Neuronal stem cell (in vitro differentiated cells): ENCODE data around the gene PCNX3.

Experiments
- DNase-seq: peaks from one replicate; pipeline ENCODE4 v3.0.0-alpha.2; 2013; ENCODE audit warnings: low spot score
- H2AFZ ChIP-seq: one replicate; pipeline ENCODE4 v1.6.1; 2013; ENCODE audit warnings: mild to moderate bottlenecking, low read length, inconsistent platforms
- H2AK5ac ChIP-seq: 2 replicates; pipeline ENCODE4 v1.6.1; 2013; ENCODE audit warnings: low read depth, mild to moderate bottlenecking, inconsistent platforms, low read length, moderate library complexity, mixed read lengths
- H2BK120ac ChIP-seq: 2 replicates; pipeline ENCODE4 v1.6.1; 2013; ENCODE audit warnings: low read depth, mild to moderate bottlenecking, inconsistent platforms, low read length, moderate library complexity, mixed read lengths
- H2BK12ac ChIP-seq: one replicate; pipeline ENCODE4 v1.6.1; 2013; ENCODE audit warnings: low read length, inconsistent platforms
- H2BK15ac ChIP-seq: 2 replicates; pipeline ENCODE4 v1.6.1; 2013; ENCODE audit warnings: mild to moderate bottlenecking, low read length, inconsistent platforms, mixed read lengths
- H2BK5ac ChIP-seq: one replicate; pipeline ENCODE4 v1.6.1; 2013; ENCODE audit warnings: inconsistent platforms, mild to moderate bottlenecking, low read length, moderate library complexity
- H3K14ac ChIP-seq: one replicate; pipeline ENCODE4 v1.6.1; 2013; ENCODE audit warnings: low read length, inconsistent platforms
- H3K18ac ChIP-seq: 2 replicates; pipeline ENCODE4 v1.6.1; 2013; ENCODE audit warnings: low read length, inconsistent platforms
- H3K23ac ChIP-seq: 2 replicates; pipeline ENCODE4 v1.6.1; 2013; ENCODE audit warnings: low read depth, mild to moderate bottlenecking, mixed read lengths, low read length, inconsistent platforms; ENCODE audit not compliant: poor library complexity
- H3K27ac ChIP-seq: replicated peaks from 3 replicates; pipeline ENCODE4 v1.5.1; 2013; ENCODE audit warnings: low read length, inconsistent platforms
- H3K27me3 ChIP-seq, 3 experiments: 2 replicates each; pipeline ENCODE4 v1.6.1; 2013; ENCODE audit warnings: low read length in 3 of 3, mild to moderate bottlenecking in 2 of 3, inconsistent platforms in 1 of 3, low read depth in 1 of 3, mixed read lengths in 1 of 3, moderate library complexity in 1 of 3; ENCODE audit not compliant: control insufficient read depth in 3 of 3, insufficient read depth in 3 of 3
- H3K36me3 ChIP-seq, 2 donors: replicated peaks in 1 of 2; 2 replicates each; pipeline ENCODE4 v1.6.1; 2013; ENCODE audit warnings: low read length in 2 of 2; ENCODE audit not compliant: control insufficient read depth in 2 of 2, insufficient read depth in 2 of 2
- H3K4ac ChIP-seq: 2 replicates; pipeline ENCODE4 v1.6.1; 2013; ENCODE audit warnings: inconsistent platforms, mild to moderate bottlenecking, low read length, moderate library complexity
- H3K4me1 ChIP-seq, 2 donors: 1 replicate in 1 of 2; 2 replicates in 1 of 2; pipeline ENCODE4 v1.6.1; 2013; ENCODE audit warnings: low read length in 2 of 2, low read depth in 1 of 2; ENCODE audit not compliant: control insufficient read depth in 2 of 2, insufficient read depth in 1 of 2
- H3K4me2 ChIP-seq: one replicate; pipeline ENCODE4 v1.6.1; 2013; ENCODE audit warnings: mild to moderate bottlenecking, low read length, inconsistent platforms; ENCODE audit not compliant: insufficient read depth, poor library complexity, severe bottlenecking
- H3K4me3 ChIP-seq, 2 donors: 2 replicates each; pipeline ENCODE4 v1.5.1; 2013; ENCODE audit warnings: low read length in 2 of 2, mild to moderate bottlenecking in 2 of 2, inconsistent platforms in 1 of 2, moderate library complexity in 1 of 2
- H3K79me1 ChIP-seq: one replicate; pipeline ENCODE4 v1.6.1; 2013; ENCODE audit warnings: low read depth, mild to moderate bottlenecking, inconsistent platforms, low read length, moderate library complexity
- H3K9ac ChIP-seq: one replicate; pipeline ENCODE4 v1.6.1; 2013; ENCODE audit warnings: mild to moderate bottlenecking, low read depth, low read length, inconsistent platforms; ENCODE audit not compliant: poor library complexity
- H3K9me3 ChIP-seq, 2 donors: replicated peaks in 1 of 2; 2 replicates each; pipeline versions ENCODE3 to v1.6.1; 2013; ENCODE audit warnings: low read length in 2 of 2, mild to moderate bottlenecking in 2 of 2, inconsistent platforms in 1 of 2, low read depth in 1 of 2, mixed read lengths in 1 of 2, moderate library complexity in 1 of 2; ENCODE audit not compliant: control insufficient read depth in 2 of 2, insufficient read depth in 1 of 2
- H4K8ac ChIP-seq: one replicate; pipeline ENCODE4 v1.6.1; 2013; ENCODE audit warnings: low read depth, mild to moderate bottlenecking, inconsistent platforms, low read length, moderate library complexity
- H4K91ac ChIP-seq: one replicate; pipeline ENCODE4 v1.6.1; 2013; ENCODE audit warnings: low read length, low read depth, mild to moderate bottlenecking, inconsistent platforms; ENCODE audit not compliant: poor library complexity
- WGBS, 2 donors: extraction: QIAGEN DNeasy Blood & Tissue Kit; methylation state at CpG; one replicate each; pipeline ENCODE4 v1.1.7; 2013; ENCODE audit warnings: missing lambda C conversion rate in 2 of 2, mixed read lengths in 1 of 2; ENCODE audit not compliant: insufficient read length in 2 of 2, insufficient replicate concordance in 1 of 2; ENCODE audit errors: extremely low coverage in 2 of 2; 5-methylcytosine and 5-hydroxymethylcytosine counted together

PCNX3 gene

DNA sequence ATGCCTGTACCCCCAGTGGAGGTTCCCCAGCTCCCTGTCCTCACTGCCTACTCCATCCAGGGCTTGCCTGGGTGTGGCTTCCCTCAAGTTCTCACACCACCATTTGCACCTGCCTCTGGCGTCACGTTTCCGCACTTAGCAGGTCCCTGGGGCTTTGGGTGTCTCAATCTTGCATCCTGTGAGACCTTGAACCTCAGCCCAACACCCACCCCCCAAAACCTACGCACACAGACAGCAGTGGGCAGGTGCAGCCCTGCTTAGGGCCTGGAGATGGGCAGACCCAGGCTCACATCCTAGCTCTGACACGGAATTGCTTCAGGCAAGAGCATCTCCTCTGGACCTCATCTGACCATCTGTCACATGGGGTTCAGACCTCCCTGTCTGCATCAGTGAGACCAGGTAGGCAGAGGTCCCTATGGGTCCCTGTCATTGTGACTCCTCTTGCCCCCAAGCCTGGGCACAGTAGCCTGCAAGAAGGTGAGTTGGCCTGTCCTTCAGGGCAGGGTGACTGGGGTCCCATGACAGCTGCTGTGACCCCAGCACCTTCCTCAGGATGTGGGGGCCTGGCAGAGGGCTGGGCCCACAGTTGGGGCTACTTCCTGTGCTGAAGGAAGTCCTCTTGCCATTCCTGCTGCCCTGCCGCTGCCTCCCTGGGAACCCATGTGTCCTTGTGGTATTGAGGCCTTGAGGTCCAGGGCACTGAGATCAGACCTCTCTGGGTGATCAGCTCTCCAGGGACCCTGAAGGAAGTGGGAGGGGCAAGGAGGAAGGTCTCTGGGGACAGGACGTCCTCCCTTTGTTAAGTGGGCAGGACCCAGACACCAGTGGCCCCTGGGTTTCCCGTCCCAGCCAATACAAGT is 24.3 kb downstream of the PCNX3 start:
- Histone ChIP-seq H3K23ac (no peak overlapping the region), H4K8ac (no peak overlapping the region), H3K4me2 (no peak overlapping the region), H3K4me3 (no peak overlapping the region), H2BK120ac (no peak overlapping the region), H3K9me3 (peaks cover 0 to 1% of the 10 kb centered on the region in 2 donors), H3K36me3 (peaks cover 22 to 42% of the 10 kb centered on the region in 2 donors), H3K9ac (no peak overlapping the region), H2AK5ac (peak overlapping the region; percentile 89), H2AFZ (no peak overlapping the region), H3K14ac (no peak overlapping the region), H2BK5ac (no peak overlapping the region), H3K79me1 (peaks cover 10% of the 10 kb centered on the region), H3K4ac (no peak overlapping the region), H3K4me1 (peaks cover 16 to 25% of the 10 kb centered on the region in 2 donors), H3K27ac (no peak overlapping the region), H3K27me3 (peaks cover 0 to 3% (median 0%) of the 10 kb centered on the region in 3 experiments), H4K91ac (no peak overlapping the region), H3K18ac (no peak overlapping the region), H2BK12ac (no peak overlapping the region), H2BK15ac (no peak overlapping the region)
- DNase-seq = no peak
- no CpG with 5 or more reads among the region's 8 CpGs for WGBS, 2 donors

DNA sequence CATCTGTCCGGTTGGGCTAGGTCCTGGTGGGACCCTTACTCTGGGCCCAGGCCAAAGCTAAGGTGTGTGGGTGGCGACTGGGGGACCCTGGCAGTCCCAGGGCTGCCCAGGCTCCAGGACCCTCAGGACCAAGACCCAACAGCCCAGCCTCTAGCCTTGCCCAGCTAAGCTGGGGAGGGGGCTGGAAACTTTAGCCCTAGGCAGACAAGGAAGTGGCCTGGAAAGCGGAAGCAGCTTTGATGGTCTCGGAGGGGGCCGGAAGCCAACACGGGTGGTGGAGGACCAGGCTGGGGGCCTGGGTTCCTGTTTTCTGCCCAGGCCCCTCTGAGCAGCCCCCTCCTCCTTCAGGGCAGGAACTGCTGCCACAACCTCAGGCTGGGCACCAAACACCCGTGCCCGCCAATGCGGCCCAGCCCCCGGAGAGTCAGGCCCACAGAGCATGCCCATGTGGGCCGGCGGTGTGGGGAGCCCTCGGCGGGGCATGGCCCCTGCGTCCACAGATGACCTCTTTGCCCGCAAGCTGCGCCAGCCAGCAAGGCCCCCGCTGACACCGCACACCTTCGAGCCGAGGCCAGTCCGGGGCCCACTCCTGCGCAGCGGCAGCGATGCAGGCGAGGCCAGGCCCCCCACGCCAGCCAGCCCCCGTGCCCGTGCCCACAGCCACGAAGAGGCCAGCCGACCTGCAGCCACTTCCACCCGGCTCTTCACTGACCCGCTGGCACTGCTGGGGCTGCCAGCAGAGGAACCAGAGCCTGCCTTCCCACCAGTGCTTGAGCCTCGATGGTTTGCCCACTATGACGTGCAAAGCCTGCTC is 25.1 kb downstream of the PCNX3 start:
- no peak for DNase-seq
- no peak overlapping the region for H2BK120ac ChIP-seq
- H2AFZ ChIP-seq = no peak overlapping the region
- H4K8ac ChIP-seq = no peak overlapping the region
- peaks cover 16 to 25% of the 10 kb centered on the region in 2 donors for H3K4me1 ChIP-seq
- H2BK15ac ChIP-seq = peak overlapping the region; percentile 30
- WGBS, 2 donors = no CpG with 5 or more reads among the region's 35 CpGs
- H3K4me3 ChIP-seq = no peak overlapping the region
- peak overlapping the region; percentile 89 for H2AK5ac ChIP-seq
- H2BK5ac ChIP-seq = no peak overlapping the region
- peaks cover 13 to 35% of the 10 kb centered on the region in 2 donors for H3K36me3 ChIP-seq
- peak overlapping the region; percentile 57 for H3K23ac ChIP-seq
- peak overlapping the region; percentile 41 for H2BK12ac ChIP-seq
- no peak overlapping the region for H4K91ac ChIP-seq
- H3K18ac ChIP-seq = no peak overlapping the region
- H3K27me3 ChIP-seq = peaks cover 0 to 3% (median 0%) of the 10 kb centered on the region in 3 experiments
- H3K9ac ChIP-seq = no peak overlapping the region
- H3K4ac ChIP-seq = no peak overlapping the region
- H3K4me2 ChIP-seq = no peak overlapping the region
- peak overlapping the region; percentile 8 for H3K14ac ChIP-seq
- no peaks in the 10 kb centered on the region for H3K9me3 ChIP-seq
- no peak overlapping the region for H3K27ac ChIP-seq
- peaks cover 7% of the 10 kb centered on the region for H3K79me1 ChIP-seq

DNA sequence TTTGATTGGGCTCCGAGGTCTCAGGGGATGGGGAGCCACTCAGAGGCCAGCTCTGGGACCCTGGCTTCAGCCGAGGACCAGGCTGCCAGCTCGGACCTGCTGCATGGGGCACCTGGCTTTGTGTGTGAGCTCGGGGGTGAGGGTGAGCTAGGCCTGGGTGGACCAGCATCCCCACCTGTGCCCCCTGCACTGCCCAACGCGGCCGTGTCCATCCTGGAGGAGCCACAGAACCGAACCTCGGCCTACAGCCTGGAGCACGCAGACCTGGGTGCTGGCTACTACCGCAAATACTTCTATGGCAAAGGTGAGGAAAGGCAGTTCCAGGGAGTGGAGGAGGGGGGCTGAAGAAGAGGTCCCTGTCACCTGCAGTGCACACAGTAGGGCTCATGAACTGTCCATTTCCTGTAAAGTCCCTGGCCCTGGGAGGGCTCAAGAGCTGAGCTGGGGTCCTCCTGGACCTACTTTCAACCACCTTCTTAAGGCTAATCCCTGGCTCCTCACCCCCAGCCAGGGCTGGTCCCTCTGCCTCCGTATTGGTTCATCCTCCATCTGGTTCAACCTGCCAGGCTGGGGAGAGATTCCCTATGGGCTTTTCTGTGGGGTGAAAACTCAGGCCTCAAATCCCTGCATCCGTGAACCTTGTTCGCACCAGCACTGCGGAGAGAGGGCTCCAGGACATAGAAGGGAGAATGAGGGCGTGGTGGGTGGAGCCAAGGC is 25.9 kb downstream of the PCNX3 start:
- no CpG with 5 or more reads among the region's 16 CpGs for WGBS, 2 donors
- peaks cover 7 to 35% of the 10 kb centered on the region in 2 donors for H3K36me3 ChIP-seq
- no peak for DNase-seq

More for the DNA sequence above, 25.9 kb downstream of the PCNX3 start:
- Histone ChIP-seq H4K8ac (no peak overlapping the region), H2AFZ (no peak overlapping the region), H3K18ac (peak overlapping the region; percentile 44), H2AK5ac (peak overlapping the region; percentile 83), H3K14ac (peak overlapping the region; percentile 31), H2BK120ac (no peak overlapping the region), H3K4me2 (peak overlapping the region; percentile 80), H3K27ac (no peak overlapping the region), H2BK12ac (peak overlapping the region; percentile 75), H3K4me1 (peaks cover 16 to 25% of the 10 kb centered on the region in 2 donors), H3K4ac (no peak overlapping the region), H3K27me3 (peaks cover 0 to 4% (median 0%) of the 10 kb centered on the region in 3 experiments), H3K9ac (peak overlapping the region; percentile 87), H3K4me3 (peak overlapping the region in 1 of 2 donors; percentile 5), H2BK5ac (peak overlapping the region; percentile 88), H4K91ac (no peak overlapping the region), H2BK15ac (peak overlapping the region; percentile 30), H3K79me1 (peaks cover 6% of the 10 kb centered on the region), H3K23ac (peak overlapping the region; percentile 87), H3K9me3 (no peaks in the 10 kb centered on the region)
